ENCODE data around the gene ABHD3. TPM values are rescaled to one million over a fixed set of nuclear protein-coding genes. Genes with fewer than 3 reads are reported as not detected.
"Not testable (repeated sequence)": the region's sequence is repeated elsewhere in the genome, so short reads cannot be mapped to it uniquely, and the experiment has no call there.

ABHD3 gene
- total RNA-seq, 4 donors from 2014 or later: 3.8 to 4.5 (median 4.2) TPM

- no peak for DNase-seq
- no peak for ATAC-seq
- Histone ChIP-seq H3K9me3 (no peaks in the 10 kb centered on the region), H3K27me3 (no peaks in the 10 kb centered on the region), H3K4me1 (no peaks in the 10 kb centered on the region), H3K27ac (no peak overlapping the region), H3K36me3 (no peaks in the 10 kb centered on the region), H3K4me3 (no peak overlapping the region)
- intact Hi-C loops (cut with DNase I; ENCODE audit: low total_unique reads): no loop called here
- in situ Hi-C loops (cut with MboI; ENCODE audit: low sequenced_read_pairs in 4 of 4): loop anchor here in 1 of 4 donors (10.0 kb wide), 1 partner anchor 118 kb away; the partner anchor contains the start of gene SNRPD1
- TF ChIP-seq CTCF (IDR thresholded peaks at IDR 0.05 in 4 of 5, conservative IDR thresholded peaks at IDR 0.05 in 1 of 5): no peak
Observed at GRCh38 chr18:21733011-21733410, 28.4 kb upstream of the ABHD3 start.

GRCh38 chr18:21727702-21728101, 23.1 kb upstream of the ABHD3 start:
- no peaks in the 10 kb centered on the region for H3K36me3 ChIP-seq
- H3K9me3 ChIP-seq: no peaks in the 10 kb centered on the region
- intact Hi-C loops (cut with DNase I; ENCODE audit: low total_unique reads): no loop called here
- H3K4me1 ChIP-seq: no peaks in the 10 kb centered on the region
- DNase-seq (no peak), ATAC-seq (no peak)
- H3K4me3 ChIP-seq: no peak overlapping the region
- in situ Hi-C loops (cut with MboI; ENCODE audit: low sequenced_read_pairs in 4 of 4): no loop called here
- H3K27ac ChIP-seq: no peak overlapping the region
- TF ChIP-seq CTCF (IDR thresholded peaks at IDR 0.05 in 4 of 5, conservative IDR thresholded peaks at IDR 0.05 in 1 of 5): no peak
- TF ChIP-seq POLR2A (IDR thresholded peaks at IDR 0.05): no peak
- H3K27me3 ChIP-seq: no peaks in the 10 kb centered on the region

GRCh38 chr18:21725201-21725600, 20.6 kb upstream of the ABHD3 start:
- Histone ChIP-seq H3K9me3 (no peaks in the 10 kb centered on the region), H3K36me3 (no peaks in the 10 kb centered on the region), H3K27ac (no peak overlapping the region), H3K27me3 (no peaks in the 10 kb centered on the region), H3K4me1 (no peaks in the 10 kb centered on the region), H3K4me3 (no peak overlapping the region)
- intact Hi-C loops (cut with DNase I; ENCODE audit: low total_unique reads) (no loop called here), in situ Hi-C loops (cut with MboI; ENCODE audit: low sequenced_read_pairs in 4 of 4) (no loop called here)
- ATAC-seq: no peak
- TF ChIP-seq CTCF (IDR thresholded peaks at IDR 0.05 in 4 of 5, conservative IDR thresholded peaks at IDR 0.05 in 1 of 5) (no peak), POLR2A (IDR thresholded peaks at IDR 0.05) (no peak)
- DNase-seq: no peak

- no peak for TF ChIP-seq POLR2A (IDR thresholded peaks at IDR 0.05)
- TF ChIP-seq CTCF (IDR thresholded peaks at IDR 0.05 in 4 of 5, conservative IDR thresholded peaks at IDR 0.05 in 1 of 5): no peak
- H3K36me3 ChIP-seq: no peaks in the 10 kb centered on the region
- H3K27ac ChIP-seq: no peak overlapping the region
Observed at GRCh38 chr18:21722687-21723086, 18.1 kb upstream of the ABHD3 start.

GRCh38 chr18:21714474-21714873, 9.9 kb upstream of the ABHD3 start:
- ATAC-seq: no peak
- TF ChIP-seq CTCF (IDR thresholded peaks at IDR 0.05 in 4 of 5, conservative IDR thresholded peaks at IDR 0.05 in 1 of 5): no peak
- no peak for TF ChIP-seq POLR2A (IDR thresholded peaks at IDR 0.05)
- Histone ChIP-seq H3K9me3 (no peaks in the 10 kb centered on the region), H3K27ac (no peak overlapping the region), H3K27me3 (no peaks in the 10 kb centered on the region), H3K4me1 (no peaks in the 10 kb centered on the region), H3K36me3 (no peaks in the 10 kb centered on the region), H3K4me3 (no peak overlapping the region)
- in situ Hi-C loops (cut with MboI; ENCODE audit: low sequenced_read_pairs in 4 of 4): no loop called here
- intact Hi-C loops (cut with DNase I; ENCODE audit: low total_unique reads): no loop called here
- DNase-seq: no peak

More at GRCh38 chr18:21722687-21723086, 18.1 kb upstream of the ABHD3 start:
- intact Hi-C loops (cut with DNase I; ENCODE audit: low total_unique reads): no loop called here
- H3K4me1 ChIP-seq: no peaks in the 10 kb centered on the region
- DNase-seq: no peak
- no peak overlapping the region for H3K4me3 ChIP-seq
- H3K27me3 ChIP-seq: no peaks in the 10 kb centered on the region
- no peak for ATAC-seq
- in situ Hi-C loops (cut with MboI; ENCODE audit: low sequenced_read_pairs in 4 of 4): no loop called here
- H3K9me3 ChIP-seq: no peaks in the 10 kb centered on the region

- intact Hi-C loops (cut with DNase I; ENCODE audit: low total_unique reads): loop anchor here (10.0 kb wide), 1 partner anchor 222 kb away; no protein-coding TSS in a partner anchor
- ATAC-seq; H3K27ac ChIP-seq; H3K27me3 ChIP-seq; in situ Hi-C loops (cut with MboI; ENCODE audit: low sequenced_read_pairs in 4 of 4); DNase-seq; H3K4me3 ChIP-seq; H3K9me3 ChIP-seq; H3K36me3 ChIP-seq: not testable (repeated sequence)
- peaks cover 12 to 20% of the 10 kb centered on the region in 2 donors for H3K4me1 ChIP-seq
Observed at GRCh38 chr18:21707130-21707529, 2.6 kb upstream of the ABHD3 start.

Data from gastrocnemius medialis (tissue), 4 donors.